Measurements from ENCODE around the gene PPARG. TPM values are rescaled to one million over a fixed set of nuclear protein-coding genes. Genes with fewer than 3 reads are reported as not detected.

PPARG gene
- total RNA-seq, 1 donor from 2014 or later, result 0.37 TPM

GRCh38 chr3:12442654-12443501 lies 154.0 kb downstream of the PPARG start:
- no peak for TF ChIP-seq CTCF (IDR thresholded peaks at IDR 0.05; ENCODE audit: partially characterized antibody, unreplicated experiment)
- no peaks in the 10 kb centered on the region for H3K9me3 Mint-ChIP-seq (ENCODE audit: unreplicated experiment)
- no peak for DNase-seq
- peaks cover 5% of the 10 kb centered on the region for H3K36me3 Mint-ChIP-seq (ENCODE audit: unreplicated experiment)
- no peak overlapping the region for H3K27ac Mint-ChIP-seq (ENCODE audit: unreplicated experiment)
- H3K27me3 Mint-ChIP-seq (ENCODE audit: unreplicated experiment), result peaks cover 10% of the 10 kb centered on the region
- H3K4me3 Mint-ChIP-seq (ENCODE audit: unreplicated experiment), result no peak overlapping the region
- peaks cover 16% of the 10 kb centered on the region for H3K4me1 Mint-ChIP-seq (ENCODE audit: low read depth, unreplicated experiment)

- DNase-seq, result no peak
- peaks cover 13% of the 10 kb centered on the region for H3K4me1 Mint-ChIP-seq (ENCODE audit: low read depth, unreplicated experiment)
- peaks cover 10% of the 10 kb centered on the region for H3K27me3 Mint-ChIP-seq (ENCODE audit: unreplicated experiment)
- no peak overlapping the region for H3K27ac Mint-ChIP-seq (ENCODE audit: unreplicated experiment)
- H3K9me3 Mint-ChIP-seq (ENCODE audit: unreplicated experiment), result no peaks in the 10 kb centered on the region
- no peak overlapping the region for H3K4me3 Mint-ChIP-seq (ENCODE audit: unreplicated experiment)
- H3K36me3 Mint-ChIP-seq (ENCODE audit: unreplicated experiment), result no peaks in the 10 kb centered on the region
- TF ChIP-seq CTCF (IDR thresholded peaks at IDR 0.05; ENCODE audit: partially characterized antibody, unreplicated experiment), result no peak
Observed at GRCh38 chr3:12443781-12444522, 155.1 kb downstream of the PPARG start.

- Mint-ChIP-seq H3K9me3 (ENCODE audit: unreplicated experiment) (no peaks in the 10 kb centered on the region), H3K4me1 (ENCODE audit: low read depth, unreplicated experiment) (peaks cover 13% of the 10 kb centered on the region), H3K27me3 (ENCODE audit: unreplicated experiment) (peaks cover 10% of the 10 kb centered on the region), H3K36me3 (ENCODE audit: unreplicated experiment) (no peaks in the 10 kb centered on the region), H3K27ac (ENCODE audit: unreplicated experiment) (no peak overlapping the region), H3K4me3 (ENCODE audit: unreplicated experiment) (no peak overlapping the region)
- DNase-seq, result no peak
- no peak for TF ChIP-seq CTCF (IDR thresholded peaks at IDR 0.05; ENCODE audit: partially characterized antibody, unreplicated experiment)
Observed at GRCh38 chr3:12444582-12445471, 156.0 kb downstream of the PPARG start.

GRCh38 chr3:12445523-12446240 lies 156.8 kb downstream of the PPARG start:
- H3K4me3 Mint-ChIP-seq (ENCODE audit: unreplicated experiment), result no peak overlapping the region
- TF ChIP-seq CTCF (IDR thresholded peaks at IDR 0.05; ENCODE audit: partially characterized antibody, unreplicated experiment), result no peak
- peaks cover 15% of the 10 kb centered on the region for H3K4me1 Mint-ChIP-seq (ENCODE audit: low read depth, unreplicated experiment)
- no peak for DNase-seq
- peaks cover 10% of the 10 kb centered on the region for H3K27me3 Mint-ChIP-seq (ENCODE audit: unreplicated experiment)
- no peak overlapping the region for H3K27ac Mint-ChIP-seq (ENCODE audit: unreplicated experiment)
- H3K36me3 Mint-ChIP-seq (ENCODE audit: unreplicated experiment), result no peaks in the 10 kb centered on the region
- peaks cover 2% of the 10 kb centered on the region for H3K9me3 Mint-ChIP-seq (ENCODE audit: unreplicated experiment)

Data from glutamatergic neuron (in vitro differentiated cells).